Adrenal gland (tissue), 12 donors: Measurements from ENCODE around the gene C13orf42. TPM values are rescaled to one million over a fixed set of nuclear protein-coding genes. Genes with fewer than 3 reads are reported as not detected.

Experiments
- DNase-seq, 7 donors: peaks; one replicate each; pipeline ENCODE4 v3.0.0-alpha.2; 2019 to 2020
- H3K27ac ChIP-seq, 5 donors: fragments of 200-600 bp; sonication (generic) in 4 of 5; 1 replicate in 3 of 5; 2 replicates in 2 of 5; pipeline versions ENCODE4 v1.5.1 to v1.8.0; 2016 to 2020; ENCODE audit warnings: mild to moderate bottlenecking in 1 of 5
- H3K27me3 ChIP-seq: fragments of 200-600 bp; 2 replicates; pipeline ENCODE4 v1.8.0; 2021
- H3K36me3 ChIP-seq, 2 donors: fragments of 200-600 bp; replicated peaks in 1 of 2; 1 replicate in 1 of 2; 2 replicates in 1 of 2; pipeline versions ENCODE4 v1.5.1 to v1.8.0; 2018 to 2022
- H3K4me1 ChIP-seq, 2 donors: fragments of 200-600 bp; replicated peaks in 1 of 2; 1 replicate in 1 of 2; 2 replicates in 1 of 2; pipeline versions ENCODE4 v1.5.1 to v1.8.0; 2018 to 2021
- H3K4me3 ChIP-seq, 4 donors: fragments of 200-600 bp; sonication (generic) in 3 of 4; one replicate each; pipeline ENCODE4 v1.5.1; 2016 to 2018
- H3K9me3 ChIP-seq, 3 donors: fragments of 200-600 bp; sonication (generic) in 1 of 3; replicated peaks in 1 of 3; 1 replicate in 2 of 3; 2 replicates in 1 of 3; pipeline versions ENCODE4 v1.5.1 to v1.8.0; 2016 to 2021
- CTCF ChIP-seq, 6 experiments: fragments of 450-650 bp in 4 of 6; fragments of 200-600 bp in 2 of 6; sonication (generic) in 1 of 6; IDR thresholded peaks; 1 replicate in 5 of 6; 2 replicates in 1 of 6; pipeline versions ENCODE4 v1.5.1 to v1.8.0; 2016 to 2021; ENCODE audit warnings: antibody characterized with exemption in 6 of 6, mild to moderate bottlenecking in 2 of 6, moderate library complexity in 1 of 6
- POLR2A ChIP-seq, 2 donors: fragments of 450-650 bp; IDR thresholded peaks; one replicate each; pipeline ENCODE4 v1.6.1; 2017; ENCODE audit warnings: antibody characterized with exemption in 2 of 2, mild to moderate bottlenecking in 2 of 2, moderate library complexity in 1 of 2
- WGBS, 4 donors: extraction: QIAGEN DNeasy Blood & Tissue Kit in 2 of 4; methylation state at CpG; one replicate each; pipeline versions ENCODE4 v1.1.5 to v1.1.7; 2013 to 2017; 5-methylcytosine and 5-hydroxymethylcytosine counted together
- intact Hi-C, 2 donors: fragments of 100-400 bp; cut with DNase I; formaldehyde crosslinking; loops; one replicate each; pipeline versions ENCODE4 v1.14.1 to v1.15.0; 2022 to 2023
- polyA plus RNA-seq, 3 donors: library from polyadenylated mRNA; stranded (reverse); fragments of 200-250 nt in 2 of 3; fragments of 350-450 nt in 1 of 3; fragmentation: Illumina TruSeq in 1 of 3; extraction: RNeasy Lipid Tissue Mini Kit (QIAGEN cat#74804) in 1 of 3; gene quantifications; one replicate each; pipeline ENCODE4 v1.2.3, GENCODE V29; 2013 to 2014
- total RNA-seq, 9 donors: library from RNA; depleted of rRNA in 4 of 9; stranded (reverse); fragments of >200 nt in 4 of 9; fragments of 120-200 nt in 1 of 9; fragmentation: NEBNext Ultra II Directional in 1 of 9; extraction: Animal tissue kit (Norgen Biotek cat#: 25700) in 1 of 9; gene quantifications; one replicate each; pipeline versions ENCODE4 v1.1.0 to v1.2.4, GENCODE V29; 2013 to 2023
- donor health status: healthy with polysubstance abuse.
- donor health status: Bipolar disorder and iron deficiency.
- donor health status: DM: yes; HTN: yes; CAD: no.
- donor health status: DM: no; HTN: no; CAD: no.
- donor health status: DM: no; HTN: no; CAD: no.
- donor health status: DM: yes; HTN: yes; CAD: no.

The C13orf42 gene
- total and polyA plus RNA-seq, 12 donors: not detected

- intact Hi-C loops: no loop called here
- 69 to 86% (median 73%) methylated on average over 1 of the region's 1 CpG for WGBS, 4 donors
- no peaks in the 10 kb centered on the region for H3K9me3 ChIP-seq
- TF ChIP-seq CTCF (IDR thresholded peaks at IDR 0.05): no peak
- no peak for TF ChIP-seq POLR2A (IDR thresholded peaks at IDR 0.05)
- no peak overlapping the region for H3K27ac ChIP-seq
- no peaks in the 10 kb centered on the region for H3K4me1 ChIP-seq
- H3K4me3 ChIP-seq: no peak overlapping the region
- no peak for DNase-seq
- H3K27me3 ChIP-seq: no peaks in the 10 kb centered on the region
- H3K36me3 ChIP-seq: no peaks in the 10 kb centered on the region
Measured at GRCh38 chr13:51057906-51058305, 53.2 kb downstream of the C13orf42 start.

GRCh38 chr13:51057001-51057400, 54.1 kb downstream of the C13orf42 start:
- Histone ChIP-seq H3K27ac (no peak overlapping the region), H3K36me3 (no peaks in the 10 kb centered on the region), H3K4me3 (no peak overlapping the region), H3K9me3 (no peaks in the 10 kb centered on the region), H3K4me1 (no peaks in the 10 kb centered on the region), H3K27me3 (no peaks in the 10 kb centered on the region)
- intact Hi-C loops: no loop called here
- no peak for DNase-seq
- TF ChIP-seq POLR2A (IDR thresholded peaks at IDR 0.05): no peak
- TF ChIP-seq CTCF (IDR thresholded peaks at IDR 0.05): no peak

GRCh38 chr13:51052581-51052980, 58.5 kb downstream of the C13orf42 start:
- intact Hi-C loops: no loop called here
- no peak for DNase-seq
- 49 to 57% (median 52%) methylated on average over 3 of the region's 3 CpGs for WGBS, 4 donors
- H3K36me3 ChIP-seq: no peaks in the 10 kb centered on the region
- H3K27ac ChIP-seq: no peak overlapping the region
- H3K4me1 ChIP-seq: no peaks in the 10 kb centered on the region
- TF ChIP-seq POLR2A (IDR thresholded peaks at IDR 0.05) (no peak), CTCF (IDR thresholded peaks at IDR 0.05) (no peak)
- H3K9me3 ChIP-seq: no peaks in the 10 kb centered on the region
- H3K27me3 ChIP-seq: no peaks in the 10 kb centered on the region
- no peak overlapping the region for H3K4me3 ChIP-seq

- 79 to 83% (median 81%) methylated on average over 13 to 14 of the region's 14 CpGs for WGBS, 4 donors
Measured at GRCh38 chr13:51050021-51050830, 60.8 kb downstream of the C13orf42 start.

More at GRCh38 chr13:51050021-51050830, 60.8 kb downstream of the C13orf42 start:
- DNase-seq: no peak
- TF ChIP-seq POLR2A (IDR thresholded peaks at IDR 0.05) (no peak), CTCF (IDR thresholded peaks at IDR 0.05) (no peak)
- no peaks in the 10 kb centered on the region for H3K9me3 ChIP-seq
- no peak overlapping the region for H3K27ac ChIP-seq
- H3K4me1 ChIP-seq: no peaks in the 10 kb centered on the region
- no peaks in the 10 kb centered on the region for H3K36me3 ChIP-seq
- H3K4me3 ChIP-seq: no peak overlapping the region
- intact Hi-C loops: no loop called here
- H3K27me3 ChIP-seq: no peaks in the 10 kb centered on the region
